T-helper 22 cell (primary cell): ENCODE results near the gene PAX4.

Source experiments
- DNase-seq: peaks from one replicate; pipeline ENCODE4 v3.0.0-alpha.2; 2020; ENCODE audit warnings: low read depth

Gene PAX4, protein sequence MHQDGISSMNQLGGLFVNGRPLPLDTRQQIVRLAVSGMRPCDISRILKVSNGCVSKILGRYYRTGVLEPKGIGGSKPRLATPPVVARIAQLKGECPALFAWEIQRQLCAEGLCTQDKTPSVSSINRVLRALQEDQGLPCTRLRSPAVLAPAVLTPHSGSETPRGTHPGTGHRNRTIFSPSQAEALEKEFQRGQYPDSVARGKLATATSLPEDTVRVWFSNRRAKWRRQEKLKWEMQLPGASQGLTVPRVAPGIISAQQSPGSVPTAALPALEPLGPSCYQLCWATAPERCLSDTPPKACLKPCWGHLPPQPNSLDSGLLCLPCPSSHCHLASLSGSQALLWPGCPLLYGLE

DNA sequence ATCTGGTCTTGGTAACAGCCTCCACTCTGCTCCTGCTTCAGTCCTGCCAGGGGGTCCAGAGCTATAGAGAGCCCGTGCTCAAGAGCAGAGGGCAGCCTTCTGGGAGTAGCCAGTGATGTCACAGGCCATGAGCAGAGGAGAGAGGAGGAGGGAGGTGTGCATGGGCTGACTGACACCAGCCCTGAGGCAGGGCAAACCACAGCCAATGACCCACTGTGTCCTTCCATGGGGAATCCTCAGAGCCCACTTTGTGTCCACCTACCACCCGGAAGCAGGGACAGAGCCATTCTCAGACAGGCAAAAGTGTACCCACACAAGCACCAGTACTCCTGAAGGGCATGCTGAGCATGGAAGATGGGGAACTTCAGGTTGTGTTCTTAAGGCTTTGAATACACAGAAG is at the start of gene PAX4:
Gene PAX4 (minus strand): TSS at position 101 of the 400 bp plus-strand sequence. CDS start 2,214 bp downstream, outside the sequence.
- DNase-seq: no peak

DNA sequence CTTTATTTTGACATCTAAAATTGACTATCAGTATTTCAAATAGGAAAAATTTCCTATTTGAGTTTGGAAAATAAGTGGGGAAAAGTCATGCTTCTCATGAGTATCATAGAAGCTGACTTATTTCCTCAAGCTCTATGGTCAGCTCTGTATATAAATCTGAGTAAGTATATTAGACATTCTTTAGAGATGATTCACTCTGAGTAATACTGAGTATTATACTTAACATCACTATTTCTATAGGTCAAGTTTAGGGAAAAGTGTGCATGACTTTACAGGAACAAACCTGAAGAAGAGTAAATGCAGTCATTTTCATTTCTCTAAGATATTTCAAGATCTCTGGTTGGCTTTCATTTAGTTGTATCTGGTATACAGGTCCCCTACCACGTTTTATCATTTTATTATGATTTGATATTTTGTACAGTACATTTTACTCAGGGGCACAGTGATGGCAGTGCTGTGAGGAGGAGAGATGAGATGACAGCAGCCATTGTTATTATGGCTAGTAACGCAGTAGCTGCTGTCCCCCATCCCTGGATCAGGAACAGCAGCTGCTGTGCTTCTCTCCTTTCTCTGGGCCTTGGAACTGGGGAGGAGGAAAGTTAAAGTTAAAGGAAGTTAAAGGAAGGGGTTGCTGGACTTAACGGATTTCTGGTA is 49.2 kb upstream of the PAX4 start:
- DNase-seq: no peak

DNA sequence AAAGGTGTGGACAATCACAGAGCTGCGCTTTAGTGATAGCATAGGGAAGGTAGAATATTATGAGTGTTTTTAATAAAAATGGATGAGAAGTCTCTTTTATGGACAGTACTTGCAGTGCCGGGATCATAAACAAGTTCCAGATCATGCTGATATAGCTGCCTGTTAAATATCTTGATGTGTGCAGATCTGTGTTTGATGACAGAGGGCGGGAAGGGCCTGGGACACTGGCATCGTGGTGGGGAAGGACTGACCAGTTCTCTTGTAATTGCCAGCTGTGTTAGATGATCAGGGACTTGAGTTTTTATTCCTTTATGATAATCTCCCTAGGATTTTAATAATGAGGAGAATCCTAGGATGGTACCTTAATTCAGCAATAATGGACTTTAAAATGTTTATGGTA is 48.7 kb upstream of the PAX4 start:
- no peak for DNase-seq

DNA sequence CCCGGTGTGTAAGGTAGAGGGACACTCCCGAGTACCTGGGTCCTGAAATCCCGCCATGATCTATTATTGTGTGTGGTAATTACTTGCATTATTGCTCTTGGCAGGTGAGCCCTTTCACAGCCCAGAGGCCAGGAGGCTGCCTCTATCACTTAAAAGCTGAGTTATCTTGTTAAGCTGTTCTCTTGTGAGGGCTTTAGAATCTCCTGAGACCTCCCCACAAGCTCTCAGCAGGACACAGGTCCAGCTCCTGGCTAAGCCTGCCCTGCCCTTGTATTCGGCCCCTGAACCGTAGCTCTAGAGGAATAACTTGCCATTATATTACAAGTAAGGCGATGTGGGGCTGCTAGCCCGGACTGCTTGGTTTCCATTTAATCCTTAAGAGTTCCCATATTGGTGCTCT is 48.0 kb upstream of the PAX4 start:
- DNase-seq: no peak

DNA sequence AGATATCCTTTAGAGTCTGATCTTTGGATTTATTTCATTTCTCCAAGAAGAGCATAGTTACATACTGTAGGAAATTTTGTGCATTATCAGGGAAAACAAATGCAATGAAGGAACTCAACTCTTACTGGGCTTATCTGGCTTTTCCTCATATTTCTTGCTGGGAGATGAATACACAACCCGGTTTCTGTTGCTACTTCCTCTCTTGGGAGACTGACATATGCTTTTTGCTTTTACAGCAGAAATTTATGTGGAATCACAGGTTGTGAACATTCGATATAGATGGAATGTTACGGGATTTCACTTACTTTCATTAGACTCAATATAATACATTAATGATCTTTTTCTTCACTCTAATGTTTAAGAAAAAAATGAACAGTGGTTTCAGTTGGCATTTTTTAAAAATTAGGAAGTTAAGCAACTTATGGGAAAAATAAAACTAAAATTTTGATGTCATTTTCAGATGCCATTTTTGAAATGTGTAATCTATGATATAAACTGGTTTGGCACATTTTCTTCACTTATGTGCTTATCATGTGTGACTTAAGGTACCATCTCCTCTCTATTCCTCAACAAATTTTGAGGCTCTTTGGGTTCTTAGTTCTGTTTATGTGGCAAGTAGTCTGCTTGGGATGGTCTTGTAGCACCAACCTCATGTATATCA is 41.2 kb upstream of the PAX4 start:
- no peak for DNase-seq

DNA sequence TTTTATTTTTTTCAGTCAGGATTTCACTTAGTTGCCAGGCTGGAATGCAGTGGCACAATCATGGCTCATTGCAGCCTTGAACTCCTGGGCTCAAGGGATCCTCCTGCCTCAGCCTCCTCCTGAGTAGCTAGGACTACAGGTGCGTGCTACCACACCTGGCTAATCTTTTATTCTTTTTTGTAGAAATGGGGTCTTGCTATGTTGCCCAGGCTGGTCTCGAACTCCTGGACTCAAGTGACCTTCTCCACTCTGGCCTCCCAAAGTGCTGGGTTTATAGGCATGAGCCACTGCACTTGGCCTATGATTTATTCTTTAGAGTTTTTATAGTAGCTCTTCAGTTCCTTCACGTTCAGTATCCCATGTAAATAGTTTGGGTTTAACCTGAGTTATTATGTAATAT is 39.6 kb upstream of the PAX4 start:
- no peak for DNase-seq

DNA sequence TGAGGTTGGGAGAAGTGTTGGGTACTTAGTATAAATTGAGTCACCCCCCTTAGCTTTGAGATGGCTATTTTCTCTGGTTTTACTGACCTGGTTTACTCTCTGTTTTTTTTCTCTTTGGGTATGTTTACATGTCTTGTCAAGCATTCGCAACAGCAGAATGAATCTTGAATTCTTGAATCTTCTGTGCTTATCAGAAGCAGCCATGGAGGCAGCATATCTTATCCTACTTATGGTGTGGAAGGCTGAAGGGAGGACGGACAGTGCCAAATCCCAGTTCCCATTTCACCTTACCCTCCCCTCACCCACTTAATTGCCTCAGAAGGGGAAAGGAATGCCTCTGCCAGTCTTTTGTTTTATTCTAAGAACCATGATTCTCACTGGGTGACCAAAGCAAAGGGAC is 37.8 kb upstream of the PAX4 start:
- no peak for DNase-seq

DNA sequence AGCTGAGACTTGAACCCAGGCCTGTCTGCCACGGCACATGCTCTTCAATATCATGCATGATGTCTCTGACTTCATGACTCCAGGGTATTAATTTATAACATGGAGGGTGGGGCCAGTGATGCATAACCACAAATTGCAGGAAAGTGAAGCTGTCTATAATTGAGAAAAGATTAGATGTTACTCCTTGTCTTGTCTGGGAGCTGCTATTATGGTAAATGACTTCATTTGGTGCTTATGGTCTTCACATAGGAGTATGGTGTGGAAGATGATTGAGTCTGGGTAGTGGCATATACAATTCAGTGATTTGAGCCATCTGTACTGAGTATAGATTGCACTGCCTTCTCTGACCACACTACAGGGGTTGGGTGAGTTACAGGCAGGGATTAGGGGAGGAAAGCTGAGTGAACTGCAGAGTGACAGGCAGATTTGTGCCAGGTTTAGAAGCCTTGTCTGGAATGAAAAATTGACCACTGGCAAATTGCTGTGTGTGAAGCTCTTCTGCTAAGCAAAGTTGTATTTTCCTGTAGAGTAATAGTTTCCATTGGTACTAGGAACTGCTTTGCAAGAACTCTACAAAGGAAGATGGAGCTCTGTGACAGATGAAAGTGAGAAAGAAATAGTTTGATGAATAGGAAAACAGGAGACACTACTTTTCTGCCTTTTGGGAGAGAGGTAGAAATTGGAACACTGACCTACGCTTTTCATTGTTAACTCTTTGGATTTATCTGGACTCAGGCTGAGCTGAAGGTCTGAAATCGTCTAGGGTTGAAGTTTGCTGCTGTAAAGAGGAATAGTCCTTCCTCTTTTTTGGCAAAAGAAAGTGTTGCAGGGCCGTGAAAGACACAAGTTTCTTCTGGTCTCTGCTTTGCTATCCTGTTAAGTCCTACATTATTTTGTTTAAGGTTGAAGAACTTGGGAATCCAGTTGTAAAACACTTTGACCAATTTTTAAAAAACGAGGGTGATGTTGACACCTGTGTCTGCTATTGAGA is 36.8 kb upstream of the PAX4 start:
- no peak for DNase-seq

DNA sequence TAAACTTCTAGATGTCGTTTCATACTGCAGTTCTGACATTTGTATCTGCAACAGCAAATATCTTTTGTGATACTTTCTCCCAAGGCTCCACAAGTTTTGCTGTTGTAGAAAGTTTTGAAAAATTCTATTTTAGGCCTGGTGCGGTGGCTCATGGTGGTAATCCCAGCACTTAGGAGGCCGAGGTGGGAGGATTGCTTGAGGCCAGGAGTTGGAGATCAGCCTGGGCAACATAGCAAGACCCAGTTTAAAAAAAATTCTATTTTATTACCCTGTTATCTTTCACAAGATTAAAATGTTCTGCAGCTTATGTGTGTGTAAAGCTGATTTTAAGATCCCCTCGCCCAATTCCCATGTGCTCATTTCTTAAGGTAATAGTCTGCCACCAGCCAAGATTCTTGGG is 35.5 kb upstream of the PAX4 start:
- DNase-seq: no peak

DNA sequence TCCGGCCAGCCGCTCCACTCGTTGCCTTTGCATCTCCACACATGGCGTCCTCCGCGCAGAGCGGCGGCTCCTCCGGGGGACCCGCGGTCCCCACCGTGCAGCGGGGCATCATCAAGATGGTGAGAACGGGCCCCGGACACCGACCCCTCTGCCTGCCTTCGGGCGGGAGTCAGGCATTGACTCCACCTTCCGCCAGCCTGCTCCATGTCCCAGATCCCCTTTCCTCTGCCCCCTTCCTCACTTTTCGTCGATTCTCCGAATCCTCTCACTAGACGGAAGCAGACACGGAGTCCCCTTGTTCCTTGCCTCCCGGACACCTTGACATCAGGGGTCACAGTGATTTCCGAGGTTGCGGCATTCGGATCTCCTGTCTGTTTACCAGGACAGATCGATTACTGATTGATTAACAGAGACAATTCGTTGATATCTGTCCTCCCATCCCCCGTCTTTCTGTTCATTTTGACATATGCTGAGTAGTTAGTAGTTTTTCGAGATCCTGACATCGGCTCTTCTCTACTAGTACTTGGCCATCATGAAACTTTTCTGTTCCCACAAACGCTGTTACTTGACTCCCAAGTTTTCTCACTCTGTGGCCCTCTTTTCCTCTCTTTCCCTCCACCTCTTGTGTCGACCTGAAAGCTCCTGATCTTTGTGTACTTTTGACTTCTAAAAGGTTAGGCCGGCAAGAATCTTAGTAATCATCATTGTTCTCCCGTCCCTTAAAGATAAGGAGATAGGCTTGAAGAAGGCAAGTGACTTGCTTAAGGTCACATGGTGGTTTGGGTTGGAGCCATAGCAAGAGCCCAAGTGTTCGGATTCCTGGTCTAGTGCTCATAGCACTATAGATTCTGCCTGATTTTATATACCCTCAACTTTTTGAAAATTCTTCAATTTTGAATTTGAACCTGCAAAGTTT is 34.6 kb upstream of the PAX4 start:
- DNase-seq: no peak

DNA sequence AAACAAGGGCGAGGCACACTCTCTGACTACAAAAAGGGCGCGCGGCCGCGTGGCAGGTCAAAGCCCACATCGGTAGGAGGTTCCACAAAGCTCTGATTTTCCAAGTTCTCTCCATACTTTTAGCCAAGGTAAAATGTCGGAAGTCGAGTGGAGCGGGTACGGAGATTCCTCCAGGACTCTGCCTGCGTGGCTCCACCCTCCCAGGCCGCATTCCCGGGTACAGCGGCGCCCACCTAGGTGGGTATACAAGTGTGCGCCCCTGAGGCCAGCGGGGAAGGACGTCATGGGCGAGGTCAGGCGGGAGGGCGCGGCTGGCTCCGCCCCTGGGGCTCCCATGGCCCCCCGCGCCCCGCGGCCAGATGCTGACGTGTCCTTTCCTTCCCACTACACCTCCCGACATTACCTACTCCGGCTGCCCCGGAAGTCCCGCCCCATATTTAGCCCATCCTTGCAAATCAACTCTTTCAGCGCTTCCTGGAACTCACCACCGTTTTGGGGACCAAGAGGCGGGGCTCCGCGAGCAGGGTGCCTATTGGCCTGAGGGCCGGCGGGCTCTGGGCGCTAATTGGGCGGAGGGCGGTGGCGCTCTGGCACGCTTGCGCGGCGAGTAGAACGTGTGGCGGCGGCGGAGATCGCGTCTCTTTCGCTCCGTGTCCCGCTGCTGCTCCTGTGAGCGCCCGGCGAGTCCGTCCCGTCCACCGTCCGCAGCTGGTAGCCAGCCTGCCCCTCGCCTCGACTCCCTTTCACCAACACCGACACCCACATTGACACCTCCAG is 33.8 kb upstream of the PAX4 start, which contains the start of gene SND1:
Gene SND1 (plus strand): TSS at position 639 of the 777 bp plus-strand sequence. CDS start 180 bp downstream, outside the sequence.
- peak; percentile 99 for DNase-seq

DNA sequence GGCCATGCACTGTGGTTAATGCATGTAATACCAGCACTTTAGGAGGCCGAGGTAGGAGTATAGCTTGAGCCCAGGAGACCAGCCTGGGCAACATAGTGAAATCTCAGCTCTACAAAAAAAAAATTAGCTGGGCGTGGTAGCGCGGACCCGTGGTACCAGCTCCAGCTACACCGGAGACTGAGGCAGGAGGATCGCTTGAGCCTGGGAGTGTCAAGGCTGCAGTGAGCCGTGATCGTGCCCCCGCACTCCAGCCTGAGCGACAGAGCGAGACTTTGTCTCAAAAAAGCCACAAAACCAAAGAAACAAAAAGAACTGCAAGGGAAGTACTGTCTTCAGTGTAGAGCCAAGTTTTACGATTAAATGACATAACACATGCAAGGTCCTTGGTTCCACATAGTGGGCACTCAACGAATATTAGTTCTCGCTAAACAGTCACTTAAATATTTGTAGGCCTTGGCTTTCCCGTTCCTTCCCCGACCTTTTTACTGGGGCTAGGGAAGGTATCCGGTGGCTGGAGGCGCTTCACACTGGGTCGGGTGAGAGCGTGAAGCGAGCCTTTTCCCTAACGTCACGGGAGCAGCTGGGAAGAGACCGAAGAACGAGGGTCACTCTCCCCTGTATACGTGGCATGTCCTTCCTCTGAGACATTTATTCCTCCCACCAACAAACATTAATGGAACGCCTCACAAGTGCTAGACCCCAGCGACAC is 33.1 kb upstream of the PAX4 start:
- no peak for DNase-seq

DNA sequence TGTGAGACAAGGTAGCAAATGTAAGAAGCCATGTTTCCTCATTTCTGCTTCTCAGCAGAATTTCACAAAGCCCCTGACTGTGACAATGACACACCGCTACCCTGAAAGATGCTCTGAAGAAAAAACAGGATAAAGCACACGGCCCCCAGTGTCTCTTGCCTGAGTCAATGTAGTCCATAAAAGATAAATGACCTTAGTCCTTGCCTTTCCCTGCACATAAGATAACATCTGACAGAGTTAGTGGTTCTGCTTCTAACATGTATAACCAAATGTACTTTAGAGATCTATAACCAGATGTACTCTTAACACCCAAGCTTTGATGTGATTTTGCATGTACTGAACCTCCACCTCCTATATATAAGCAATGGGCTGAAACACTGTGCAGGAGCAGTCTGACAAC is 31.0 kb upstream of the PAX4 start:
- no peak for DNase-seq

DNA sequence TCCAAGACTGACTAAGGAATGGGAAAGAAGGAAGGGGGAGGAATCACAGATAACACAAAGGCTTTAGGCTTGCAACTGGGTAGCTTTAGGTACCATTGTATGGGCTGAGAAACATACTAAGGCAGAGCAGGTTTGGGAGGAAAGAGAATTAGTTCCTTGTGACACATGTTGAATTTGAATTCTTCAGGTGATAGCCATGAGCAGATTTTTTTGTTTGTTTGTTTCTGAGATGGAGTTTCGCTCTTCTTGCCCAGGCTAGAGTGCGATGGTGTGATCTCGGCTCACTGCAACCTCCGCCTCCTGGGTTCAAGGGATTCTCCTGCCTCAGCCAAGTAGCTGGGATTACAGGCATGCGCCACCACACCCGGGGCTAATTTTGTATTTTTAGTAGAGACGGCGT is 29.7 kb upstream of the PAX4 start:
- DNase-seq: no peak

DNA sequence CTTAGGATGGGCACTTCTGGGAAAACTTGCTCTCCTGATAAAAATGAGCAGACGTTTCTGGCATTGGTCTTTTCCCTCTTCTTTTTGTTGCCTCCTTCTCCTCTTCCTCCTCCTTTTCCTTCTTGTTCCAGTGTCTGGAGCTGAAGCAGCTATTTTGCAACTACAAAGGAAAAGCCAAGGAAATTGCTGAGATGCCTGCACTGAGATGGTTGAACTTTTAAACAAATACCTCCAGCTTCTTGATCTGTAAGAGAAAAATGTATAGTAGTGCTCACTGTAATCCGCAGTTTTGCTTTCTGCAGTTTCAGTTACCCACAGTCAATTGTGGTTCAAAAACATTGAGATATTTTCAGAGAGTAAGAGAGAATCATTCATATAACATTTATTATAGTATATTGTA is 26.5 kb upstream of the PAX4 start:
- no peak for DNase-seq

DNA sequence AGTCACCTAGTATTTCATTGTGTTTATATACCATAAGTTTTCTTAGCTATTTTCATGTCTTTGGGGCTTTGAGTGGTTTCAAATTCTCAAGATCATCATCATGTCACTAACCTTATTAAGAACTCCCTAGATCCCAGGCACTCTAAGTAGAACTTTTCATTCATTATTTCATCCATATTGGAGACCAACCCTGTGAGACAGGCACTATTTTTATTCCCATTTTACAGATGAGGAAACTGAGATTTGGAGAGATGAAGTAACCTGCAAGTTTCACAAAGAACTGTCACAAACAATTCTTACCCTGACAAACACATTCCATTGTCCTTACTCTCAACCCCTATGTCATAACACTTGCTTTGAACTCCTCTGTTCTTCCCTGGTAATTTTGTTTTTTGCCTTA is 20.3 kb upstream of the PAX4 start:
- no peak for DNase-seq

DNA sequence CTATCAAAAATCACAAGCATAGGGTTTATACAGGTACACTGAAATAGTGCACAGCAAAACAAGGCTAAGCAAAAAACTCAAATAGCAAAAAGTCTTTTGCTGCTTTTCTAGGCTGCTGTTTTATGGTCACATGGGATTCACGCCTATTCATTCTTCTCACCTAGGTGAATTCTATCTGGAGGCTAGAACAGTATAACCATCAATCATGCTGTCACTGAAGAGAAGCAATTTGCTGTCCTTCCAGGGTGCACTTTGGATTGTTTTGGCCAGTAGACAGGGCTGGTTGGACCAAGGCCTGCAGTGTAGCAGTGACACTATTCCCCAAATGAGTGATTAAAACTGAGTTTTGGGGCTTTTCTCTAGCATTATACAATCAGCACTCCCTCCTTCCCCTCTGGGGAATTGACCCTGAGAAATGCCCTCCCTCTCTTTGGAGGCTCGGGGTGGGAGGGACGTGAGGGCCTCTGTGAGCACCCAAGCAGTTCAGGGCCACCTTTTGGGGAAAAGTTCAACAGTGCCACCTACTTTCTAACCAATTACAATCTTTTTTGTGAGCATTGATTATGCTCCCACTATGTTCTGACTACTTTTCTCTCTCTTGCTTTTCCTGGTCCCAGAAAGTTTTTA is 17.8 kb upstream of the PAX4 start:
- DNase-seq: no peak

DNA sequence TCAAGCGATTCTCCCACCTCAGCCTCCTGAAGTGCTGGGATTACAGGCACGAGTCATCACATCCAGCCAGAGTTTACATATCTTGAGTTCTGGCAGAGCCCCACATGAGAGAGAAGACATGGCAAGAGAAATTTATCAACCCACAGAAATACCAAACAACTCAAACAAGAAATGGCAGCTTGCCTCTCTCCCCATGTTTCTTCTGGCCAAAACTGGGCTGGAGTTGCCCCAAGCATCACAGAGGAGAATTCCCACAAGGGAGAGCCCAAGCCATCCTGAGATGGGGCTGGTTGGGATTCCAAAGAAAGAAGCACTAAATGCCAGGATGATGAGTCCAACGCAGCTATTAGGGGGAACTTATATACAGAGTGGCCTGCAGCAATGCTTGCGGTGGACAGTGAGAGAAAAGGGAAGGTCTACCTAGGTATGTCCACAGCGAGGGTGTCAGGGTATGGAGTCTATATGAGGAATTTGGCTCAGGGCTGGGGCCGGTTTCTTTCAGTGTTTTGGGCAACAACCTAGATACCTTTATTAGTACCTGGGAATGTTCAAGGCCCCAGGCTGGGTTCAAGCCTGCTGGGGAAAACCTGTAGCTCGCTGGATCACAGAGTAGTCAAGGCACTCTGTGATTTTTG is 14.5 kb upstream of the PAX4 start:
- DNase-seq: no peak
